Measurements from ENCODE around the gene SH3RF2. TPM values are rescaled to one million over a fixed set of nuclear protein-coding genes. Genes with fewer than 3 reads are reported as not detected.

Gene SH3RF2
- total RNA-seq, 6 experiments from 2014 or later, result 0.43 to 1.7 (median 0.66) TPM

- TF ChIP-seq, protein P1, sequence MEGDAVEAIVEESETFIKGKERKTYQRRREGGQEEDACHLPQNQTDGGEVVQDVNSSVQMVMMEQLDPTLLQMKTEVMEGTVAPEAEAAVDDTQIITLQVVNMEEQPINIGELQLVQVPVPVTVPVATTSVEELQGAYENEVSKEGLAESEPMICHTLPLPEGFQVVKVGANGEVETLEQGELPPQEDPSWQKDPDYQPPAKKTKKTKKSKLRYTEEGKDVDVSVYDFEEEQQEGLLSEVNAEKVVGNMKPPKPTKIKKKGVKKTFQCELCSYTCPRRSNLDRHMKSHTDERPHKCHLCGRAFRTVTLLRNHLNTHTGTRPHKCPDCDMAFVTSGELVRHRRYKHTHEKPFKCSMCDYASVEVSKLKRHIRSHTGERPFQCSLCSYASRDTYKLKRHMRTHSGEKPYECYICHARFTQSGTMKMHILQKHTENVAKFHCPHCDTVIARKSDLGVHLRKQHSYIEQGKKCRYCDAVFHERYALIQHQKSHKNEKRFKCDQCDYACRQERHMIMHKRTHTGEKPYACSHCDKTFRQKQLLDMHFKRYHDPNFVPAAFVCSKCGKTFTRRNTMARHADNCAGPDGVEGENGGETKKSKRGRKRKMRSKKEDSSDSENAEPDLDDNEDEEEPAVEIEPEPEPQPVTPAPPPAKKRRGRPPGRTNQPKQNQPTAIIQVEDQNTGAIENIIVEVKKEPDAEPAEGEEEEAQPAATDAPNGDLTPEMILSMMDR (IDR thresholded peaks at IDR 0.05), result no peak
- DNase-seq, result no peak
- Mint-ChIP-seq H3K36me3 (ENCODE audit: low read depth) (0 out of 2 replicates have a peak, but pooled peaks cover 6% of the 10 kb centered on the region), H3K27me3 (ENCODE audit: insufficient read depth) (peaks cover 29% of the 10 kb centered on the region), H3K27ac (no peak overlapping the region), H3K9me3 (no peaks in the 10 kb centered on the region), H3K4me1 (ENCODE audit: low read depth) (peaks cover 24% of the 10 kb centered on the region), H3K4me3 (no peak overlapping the region)
These were observed 139.7 kb downstream of the SH3RF2 start for GRCh38 chr5:146076028-146076427.

- TF ChIP-seq, protein P1 (IDR thresholded peaks at IDR 0.05), result no peak
- H3K27me3 Mint-ChIP-seq (ENCODE audit: insufficient read depth), result peaks cover 31% of the 10 kb centered on the region
- no peak overlapping the region for H3K27ac Mint-ChIP-seq
- DNase-seq, result no peak
- H3K4me3 Mint-ChIP-seq, result no peak overlapping the region
- peaks cover 24% of the 10 kb centered on the region for H3K4me1 Mint-ChIP-seq (ENCODE audit: low read depth)
- no peaks in the 10 kb centered on the region for H3K9me3 Mint-ChIP-seq
- 0 out of 2 replicates have a peak, but pooled peaks cover 6% of the 10 kb centered on the region for H3K36me3 Mint-ChIP-seq (ENCODE audit: low read depth)
These were observed 140.1 kb downstream of the SH3RF2 start for GRCh38 chr5:146076455-146076854.

DNA sequence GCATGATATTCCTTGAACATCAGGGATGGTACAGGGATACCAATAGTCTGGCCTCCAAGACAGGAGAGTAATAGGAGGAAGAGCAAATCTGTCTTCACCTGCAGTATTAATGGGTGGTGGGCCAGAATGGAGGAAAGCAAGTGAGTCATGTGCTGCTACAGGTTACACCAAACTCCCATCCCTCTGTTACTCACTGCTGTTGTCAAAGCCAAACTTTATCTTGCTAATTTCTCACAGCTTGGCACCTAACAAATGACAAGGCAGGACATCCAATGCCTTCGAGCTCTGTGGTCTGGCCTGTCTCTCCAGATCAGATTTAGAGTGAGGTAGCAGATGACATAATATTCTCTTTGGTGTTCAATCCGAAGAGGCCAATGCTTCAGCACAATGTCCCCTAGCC is 142.2 kb downstream of the SH3RF2 start:
- Mint-ChIP-seq H3K27me3 (ENCODE audit: insufficient read depth) (peaks cover 28% of the 10 kb centered on the region), H3K27ac (no peak overlapping the region), H3K4me3 (no peak overlapping the region), H3K36me3 (ENCODE audit: low read depth) (no peaks in the 10 kb centered on the region), H3K9me3 (no peaks in the 10 kb centered on the region), H3K4me1 (ENCODE audit: low read depth) (peaks cover 12% of the 10 kb centered on the region)
- DNase-seq, result no peak
- TF ChIP-seq, protein P1 (IDR thresholded peaks at IDR 0.05), result no peak

- H3K4me3 Mint-ChIP-seq, result no peak overlapping the region
- DNase-seq, result no peak
- peaks cover 11% of the 10 kb centered on the region for H3K4me1 Mint-ChIP-seq (ENCODE audit: low read depth)
- peaks cover 24% of the 10 kb centered on the region for H3K27me3 Mint-ChIP-seq (ENCODE audit: insufficient read depth)
- TF ChIP-seq, protein P1 (IDR thresholded peaks at IDR 0.05), result no peak
- H3K36me3 Mint-ChIP-seq (ENCODE audit: low read depth), result no peaks in the 10 kb centered on the region
- H3K9me3 Mint-ChIP-seq, result no peaks in the 10 kb centered on the region
- H3K27ac Mint-ChIP-seq, result no peak overlapping the region
These were observed 143.5 kb downstream of the SH3RF2 start for GRCh38 chr5:146079695-146080373.

DNA sequence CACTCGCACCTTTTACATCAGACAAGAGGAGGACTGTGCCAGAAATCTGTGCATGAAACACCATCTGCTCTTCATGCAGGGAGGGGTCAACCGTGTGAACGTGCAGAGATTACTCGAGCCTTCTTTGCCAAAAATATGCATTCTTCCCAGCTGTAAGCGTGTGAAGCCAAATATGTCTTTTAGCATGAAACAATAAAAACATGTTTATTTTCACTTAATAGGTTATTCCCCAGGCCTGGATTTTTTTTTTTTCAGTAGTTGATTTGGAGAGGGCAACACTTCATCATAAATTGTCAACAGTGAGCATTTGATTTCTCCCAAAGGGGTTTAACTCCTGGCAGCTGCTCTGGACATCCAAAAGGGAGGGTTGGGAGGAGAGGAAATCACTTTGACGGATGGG is 145.2 kb downstream of the SH3RF2 start:
- H3K27me3 Mint-ChIP-seq (ENCODE audit: insufficient read depth), result peaks cover 24% of the 10 kb centered on the region
- DNase-seq, result no peak
- H3K4me3 Mint-ChIP-seq, result no peak overlapping the region
- H3K36me3 Mint-ChIP-seq (ENCODE audit: low read depth), result no peaks in the 10 kb centered on the region
- peaks cover 11% of the 10 kb centered on the region for H3K4me1 Mint-ChIP-seq (ENCODE audit: low read depth)
- no peak overlapping the region for H3K27ac Mint-ChIP-seq
- TF ChIP-seq, protein P1 (IDR thresholded peaks at IDR 0.05), result no peak
- H3K9me3 Mint-ChIP-seq, result no peaks in the 10 kb centered on the region

Data from HFFc6 (cell line).